Fibroblast of lung (primary cell): ENCODE data around the gene LKAAEAR1. TPM values are rescaled to one million over a fixed set of nuclear protein-coding genes. Genes with fewer than 3 reads are reported as not detected.

Experiments
- DNase-seq, 2 donors: peaks; one replicate each; pipeline versions ENCODE4 v3.0.0 to v3.0.0-alpha.2; 2010; ENCODE audit warnings: low read depth in 2 of 2
- H2AFZ ChIP-seq: 2 replicates; pipeline ENCODE4 v1.5.1; 2012; ENCODE audit warnings: low read length, control low read depth, inconsistent platforms
- H3K27ac ChIP-seq: 2 replicates; pipeline ENCODE4 v1.5.1; 2011; ENCODE audit warnings: low read length, control low read depth; ENCODE audit not compliant: insufficient read depth
- H3K27me3 ChIP-seq: 2 replicates; pipeline ENCODE4 v1.5.1; 2011; ENCODE audit warnings: mild to moderate bottlenecking, low read length; ENCODE audit not compliant: control insufficient read depth, insufficient read depth
- H3K36me3 ChIP-seq: 2 replicates; pipeline ENCODE4 v1.5.1; 2011; ENCODE audit warnings: low read length; ENCODE audit not compliant: control insufficient read depth, insufficient read depth
- H3K4me1 ChIP-seq: 2 replicates; pipeline ENCODE4 v1.5.1; 2011; ENCODE audit warnings: low read length; ENCODE audit not compliant: control insufficient read depth, insufficient read depth; ENCODE audit errors: extremely low read depth
- H3K4me2 ChIP-seq: 2 replicates; pipeline ENCODE4 v1.5.1; 2011; ENCODE audit warnings: low read length, control low read depth; ENCODE audit not compliant: insufficient read depth; ENCODE audit errors: extremely low read depth
- H3K4me3 ChIP-seq, 4 experiments: fragments of 200-600 bp in 1 of 4; sonication (generic) in 1 of 4; replicated peaks in 1 of 4; 2 replicates each; pipeline ENCODE4 v1.5.1; 2011 to 2016; ENCODE audit warnings: low read length in 4 of 4, low read depth in 3 of 4, mild to moderate bottlenecking in 3 of 4, control low read depth in 2 of 4, inconsistent platforms in 1 of 4, mixed read lengths in 1 of 4; ENCODE audit not compliant: insufficient read depth in 1 of 4; ENCODE audit errors: control extremely low read depth in 1 of 4
- H3K79me2 ChIP-seq: 2 replicates; pipeline ENCODE4 v1.5.1; 2012; ENCODE audit warnings: mild to moderate bottlenecking, low read length, inconsistent platforms; ENCODE audit not compliant: control insufficient read depth, insufficient read depth
- H3K9ac ChIP-seq: 2 replicates; pipeline ENCODE4 v1.5.1; 2011; ENCODE audit warnings: mild to moderate bottlenecking, low read length, control low read depth; ENCODE audit not compliant: insufficient read depth
- H3K9me3 ChIP-seq: 2 replicates; pipeline ENCODE4 v1.5.1; 2012; ENCODE audit warnings: low read depth, low read length; ENCODE audit not compliant: control insufficient read depth, insufficient read depth
- H4K20me1 ChIP-seq: 2 replicates; pipeline ENCODE4 v1.5.1; 2011; ENCODE audit warnings: low read length; ENCODE audit not compliant: control insufficient read depth, insufficient read depth; ENCODE audit errors: extremely low read depth
- EZH2 ChIP-seq: IDR thresholded peaks from 2 replicates; pipeline ENCODE4 v1.5.1; 2012; ENCODE audit warnings: low read length, control low read depth, mild to moderate bottlenecking; ENCODE audit errors: missing control alignments
- polyA plus RNA-seq, 2 donors: library from polyadenylated mRNA; depleted of rRNA in 1 of 2; stranded (reverse) in 1 of 2; unstranded in 1 of 2; fragments of >200 nt; gene quantifications; 2 replicates each; pipeline ENCODE4 v1.2.1, GENCODE V29; 2011 to 2012; ENCODE audit warnings: missing spikeins in 1 of 2
- total RNA-seq: library from RNA; depleted of rRNA; stranded (reverse); fragments of >200 nt; gene quantifications from 2 replicates; pipeline ENCODE4 v1.2.1, GENCODE V29; 2014
- TF ChIP-seq, protein P1 (sequence below), 2 donors: IDR thresholded peaks in 1 of 2; conservative IDR thresholded peaks in 1 of 2; 1 replicate in 1 of 2; 2 replicates in 1 of 2; pipeline ENCODE4 v1.5.1; 2011 to 2012; ENCODE audit warnings: low read length in 2 of 2, control low read depth in 1 of 2, inconsistent platforms in 1 of 2, low read depth in 1 of 2, mild to moderate bottlenecking in 1 of 2

The LKAAEAR1 gene
- total and polyA plus RNA-seq, 2 donors (not counting 1 experiment from before 2014, with no cell fraction given): not detected

DNA sequence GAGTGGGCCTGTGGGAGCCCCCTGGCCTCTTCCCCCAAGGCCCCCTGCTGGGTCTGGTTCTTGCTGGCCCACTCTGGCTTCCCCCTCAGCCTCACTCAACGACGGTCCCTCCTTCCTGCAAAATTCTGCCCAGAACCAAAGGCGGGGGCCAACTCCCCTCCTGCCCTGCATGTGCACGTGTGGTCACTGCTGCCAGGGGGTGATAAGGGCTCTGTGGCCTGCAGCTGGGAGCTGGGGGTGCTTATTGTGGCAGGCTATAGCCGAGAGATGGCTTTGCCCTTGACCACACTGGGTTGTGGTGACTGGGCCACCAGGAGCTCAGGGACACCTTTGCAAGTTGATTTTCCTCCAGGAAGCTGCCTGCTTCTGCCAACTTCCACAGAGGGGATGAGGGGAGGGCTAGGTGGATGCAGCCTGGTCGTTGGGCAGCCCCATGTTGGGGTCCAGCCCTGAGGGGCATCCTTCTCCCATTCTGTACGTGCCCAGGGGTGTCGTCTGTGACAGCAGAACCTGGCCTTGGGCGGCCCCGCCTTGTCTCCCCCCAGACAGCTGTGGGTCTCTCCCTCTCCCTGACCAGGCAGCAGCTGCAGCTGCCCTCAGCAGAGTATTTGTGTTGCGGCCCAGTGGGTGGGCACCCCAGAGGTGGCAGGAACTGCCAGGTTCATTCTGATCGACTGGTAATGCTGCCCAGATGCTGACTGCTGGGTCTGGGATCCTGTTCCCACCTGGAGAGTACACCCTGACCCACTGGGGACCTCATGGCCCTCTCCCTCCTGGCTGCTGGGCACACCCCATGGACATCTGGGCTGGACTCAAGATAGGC, 15.6 kb downstream of the LKAAEAR1 start:
- H3K27ac ChIP-seq: no peak overlapping the region
- no peaks in the 10 kb centered on the region for H4K20me1 ChIP-seq
- no peak overlapping the region for H3K9ac ChIP-seq
- H3K79me2 ChIP-seq: no peaks in the 10 kb centered on the region
- H3K4me1 ChIP-seq: peaks cover 17% of the 10 kb centered on the region
- DNase-seq: no peak
- peaks cover 1% of the 10 kb centered on the region for H3K36me3 ChIP-seq
- no peak overlapping the region for H3K4me3 ChIP-seq
- H2AFZ ChIP-seq: no peak overlapping the region
- H3K27me3 ChIP-seq: no peaks in the 10 kb centered on the region
- TF ChIP-seq, protein P1, sequence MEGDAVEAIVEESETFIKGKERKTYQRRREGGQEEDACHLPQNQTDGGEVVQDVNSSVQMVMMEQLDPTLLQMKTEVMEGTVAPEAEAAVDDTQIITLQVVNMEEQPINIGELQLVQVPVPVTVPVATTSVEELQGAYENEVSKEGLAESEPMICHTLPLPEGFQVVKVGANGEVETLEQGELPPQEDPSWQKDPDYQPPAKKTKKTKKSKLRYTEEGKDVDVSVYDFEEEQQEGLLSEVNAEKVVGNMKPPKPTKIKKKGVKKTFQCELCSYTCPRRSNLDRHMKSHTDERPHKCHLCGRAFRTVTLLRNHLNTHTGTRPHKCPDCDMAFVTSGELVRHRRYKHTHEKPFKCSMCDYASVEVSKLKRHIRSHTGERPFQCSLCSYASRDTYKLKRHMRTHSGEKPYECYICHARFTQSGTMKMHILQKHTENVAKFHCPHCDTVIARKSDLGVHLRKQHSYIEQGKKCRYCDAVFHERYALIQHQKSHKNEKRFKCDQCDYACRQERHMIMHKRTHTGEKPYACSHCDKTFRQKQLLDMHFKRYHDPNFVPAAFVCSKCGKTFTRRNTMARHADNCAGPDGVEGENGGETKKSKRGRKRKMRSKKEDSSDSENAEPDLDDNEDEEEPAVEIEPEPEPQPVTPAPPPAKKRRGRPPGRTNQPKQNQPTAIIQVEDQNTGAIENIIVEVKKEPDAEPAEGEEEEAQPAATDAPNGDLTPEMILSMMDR (conservative IDR thresholded peaks at IDR 0.05 in 1 of 2, IDR thresholded peaks at IDR 0.05 in 1 of 2; ENCODE audit: low read depth in 1 of 2, low read length in 2 of 2): no peak
- TF ChIP-seq EZH2: no peak
- no peaks in the 10 kb centered on the region for H3K9me3 ChIP-seq
- no peak overlapping the region for H3K4me2 ChIP-seq

DNA sequence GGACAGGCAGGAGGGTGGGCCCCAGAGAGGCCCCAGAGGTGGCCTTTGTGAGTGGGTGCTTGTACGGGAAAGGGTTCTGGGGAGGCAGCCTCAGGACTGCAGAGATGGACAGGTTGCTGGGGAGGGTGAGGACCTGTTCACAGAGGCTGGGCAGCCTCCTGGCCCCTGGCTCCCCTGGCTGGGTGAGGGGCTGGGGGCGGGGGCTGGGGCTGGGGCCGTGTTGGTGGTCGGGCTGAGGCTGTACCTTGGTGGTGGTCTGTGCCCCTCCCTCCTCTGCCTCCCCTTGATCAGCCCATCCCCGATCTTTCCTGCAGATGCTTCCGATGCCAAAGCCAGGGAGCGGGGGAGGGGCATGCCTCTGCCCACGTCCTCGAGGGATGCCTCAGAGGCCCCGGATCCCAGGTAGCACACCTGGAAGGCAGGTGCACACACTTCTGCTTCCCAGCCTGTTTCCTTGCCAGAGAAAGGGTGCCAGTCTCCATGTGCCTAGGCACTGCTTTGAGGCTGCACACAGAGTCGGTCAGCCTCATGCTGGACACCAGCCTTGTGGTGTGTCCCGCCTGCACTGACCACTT, 16.4 kb downstream of the LKAAEAR1 start:
- Histone ChIP-seq H3K27me3 (no peaks in the 10 kb centered on the region), H3K27ac (no peak overlapping the region), H3K4me3 (no peak overlapping the region), H3K36me3 (no peaks in the 10 kb centered on the region), H3K4me1 (peaks cover 17% of the 10 kb centered on the region), H3K4me2 (no peak overlapping the region), H4K20me1 (no peaks in the 10 kb centered on the region), H3K9me3 (no peaks in the 10 kb centered on the region), H2AFZ (no peak overlapping the region), H3K9ac (no peak overlapping the region), H3K79me2 (no peaks in the 10 kb centered on the region)
- TF ChIP-seq, protein P1 (conservative IDR thresholded peaks at IDR 0.05 in 1 of 2, IDR thresholded peaks at IDR 0.05 in 1 of 2; ENCODE audit: low read depth in 1 of 2, low read length in 2 of 2): no peak
- TF ChIP-seq EZH2: no peak
- DNase-seq: no peak

DNA sequence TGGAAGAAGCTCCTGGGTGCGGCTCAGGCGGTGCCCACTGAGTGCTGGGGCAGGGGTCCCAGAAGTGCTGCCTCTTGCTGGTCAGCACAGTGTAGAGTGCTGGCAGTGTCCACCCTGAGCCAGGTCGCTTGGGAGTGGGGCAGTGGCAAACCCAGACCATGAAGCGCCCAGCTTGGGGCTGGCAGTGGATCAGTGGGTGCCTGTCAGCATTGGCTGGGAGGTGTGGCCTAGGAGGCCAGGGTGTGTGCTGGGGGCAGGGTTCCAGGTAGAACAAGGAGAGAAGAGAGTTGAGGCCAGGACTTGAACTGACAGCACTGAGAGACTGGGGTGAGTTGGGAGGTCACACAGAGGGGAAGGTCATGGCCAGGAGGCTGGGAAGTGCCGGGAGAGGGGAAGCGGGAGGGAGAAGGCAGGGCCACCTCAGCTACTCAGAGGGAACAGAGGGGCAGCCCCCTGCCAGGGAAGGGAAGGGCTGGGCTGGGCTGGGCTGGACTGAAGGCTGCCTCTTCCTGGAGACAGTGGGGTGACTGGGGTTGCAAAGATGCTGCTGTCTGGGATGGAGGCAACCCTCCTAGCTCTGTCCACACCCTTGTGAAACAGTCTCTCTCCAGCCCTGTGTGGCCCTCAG, 17.1 kb downstream of the LKAAEAR1 start:
- H3K9ac ChIP-seq: no peak overlapping the region
- H3K4me3 ChIP-seq: no peak overlapping the region
- H2AFZ ChIP-seq: no peak overlapping the region
- no peaks in the 10 kb centered on the region for H3K79me2 ChIP-seq
- no peak for DNase-seq
- peaks cover 22% of the 10 kb centered on the region for H3K4me1 ChIP-seq
- no peak for TF ChIP-seq EZH2
- TF ChIP-seq, protein P1 (conservative IDR thresholded peaks at IDR 0.05 in 1 of 2, IDR thresholded peaks at IDR 0.05 in 1 of 2; ENCODE audit: low read depth in 1 of 2, low read length in 2 of 2): no peak
- H3K36me3 ChIP-seq: no peaks in the 10 kb centered on the region
- no peaks in the 10 kb centered on the region for H3K27me3 ChIP-seq
- H4K20me1 ChIP-seq: no peaks in the 10 kb centered on the region
- no peaks in the 10 kb centered on the region for H3K9me3 ChIP-seq
- H3K4me2 ChIP-seq: no peak overlapping the region
- no peak overlapping the region for H3K27ac ChIP-seq
